ENCODE data around the gene ATP5MC2.
A peak's percentile ranks its signal among the peaks of the same experiment; 100 is the strongest.

The ATP5MC2 gene

DNA sequence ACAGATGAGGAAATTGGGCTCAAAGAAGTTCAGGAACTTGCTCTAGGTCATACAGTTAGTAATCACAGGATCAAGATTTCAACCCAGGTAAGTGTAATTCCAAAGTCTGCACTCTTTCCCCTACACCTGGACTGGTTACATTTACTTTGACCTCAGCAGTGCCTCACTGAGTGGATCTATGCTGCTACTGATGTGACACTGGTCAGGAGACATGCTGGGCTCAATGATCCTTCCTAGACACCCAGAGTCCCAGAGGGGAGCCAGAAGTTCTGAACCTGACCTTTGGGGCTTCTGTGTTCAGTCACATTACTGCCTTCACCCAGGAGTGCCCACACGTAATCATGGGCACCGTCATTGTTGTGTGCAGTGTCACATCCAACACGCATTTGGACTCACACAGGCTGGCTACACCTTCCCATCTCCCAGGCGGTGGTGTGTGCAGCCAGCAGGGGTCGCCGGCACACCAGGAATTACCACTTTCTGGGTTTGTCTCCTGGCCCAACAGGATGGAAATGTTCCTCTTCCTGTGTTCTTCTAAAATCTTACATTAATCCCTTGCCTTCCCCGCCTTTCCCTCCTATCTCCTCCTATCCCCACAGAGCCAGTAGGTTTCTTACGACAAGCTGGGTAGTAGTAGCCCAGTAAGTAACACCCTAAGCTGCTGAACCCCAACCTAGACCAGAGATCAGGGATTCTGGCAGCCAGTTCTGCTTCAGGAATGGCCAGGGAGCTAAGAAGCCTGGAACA, 25.8 kb upstream of the ATP5MC2 start:
- no peak overlapping the region for H3K4me3 ChIP-seq (ENCODE audit: control insufficient read depth, low read depth, low read length)
- peak; percentile 72 for DNase-seq (ENCODE audit: low read depth)
- TF ChIP-seq, protein P1, sequence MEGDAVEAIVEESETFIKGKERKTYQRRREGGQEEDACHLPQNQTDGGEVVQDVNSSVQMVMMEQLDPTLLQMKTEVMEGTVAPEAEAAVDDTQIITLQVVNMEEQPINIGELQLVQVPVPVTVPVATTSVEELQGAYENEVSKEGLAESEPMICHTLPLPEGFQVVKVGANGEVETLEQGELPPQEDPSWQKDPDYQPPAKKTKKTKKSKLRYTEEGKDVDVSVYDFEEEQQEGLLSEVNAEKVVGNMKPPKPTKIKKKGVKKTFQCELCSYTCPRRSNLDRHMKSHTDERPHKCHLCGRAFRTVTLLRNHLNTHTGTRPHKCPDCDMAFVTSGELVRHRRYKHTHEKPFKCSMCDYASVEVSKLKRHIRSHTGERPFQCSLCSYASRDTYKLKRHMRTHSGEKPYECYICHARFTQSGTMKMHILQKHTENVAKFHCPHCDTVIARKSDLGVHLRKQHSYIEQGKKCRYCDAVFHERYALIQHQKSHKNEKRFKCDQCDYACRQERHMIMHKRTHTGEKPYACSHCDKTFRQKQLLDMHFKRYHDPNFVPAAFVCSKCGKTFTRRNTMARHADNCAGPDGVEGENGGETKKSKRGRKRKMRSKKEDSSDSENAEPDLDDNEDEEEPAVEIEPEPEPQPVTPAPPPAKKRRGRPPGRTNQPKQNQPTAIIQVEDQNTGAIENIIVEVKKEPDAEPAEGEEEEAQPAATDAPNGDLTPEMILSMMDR (conservative IDR thresholded peaks at IDR 0.05; ENCODE audit: control insufficient read depth, insufficient read depth, low read depth, low read length): peak; percentile 97

DNA sequence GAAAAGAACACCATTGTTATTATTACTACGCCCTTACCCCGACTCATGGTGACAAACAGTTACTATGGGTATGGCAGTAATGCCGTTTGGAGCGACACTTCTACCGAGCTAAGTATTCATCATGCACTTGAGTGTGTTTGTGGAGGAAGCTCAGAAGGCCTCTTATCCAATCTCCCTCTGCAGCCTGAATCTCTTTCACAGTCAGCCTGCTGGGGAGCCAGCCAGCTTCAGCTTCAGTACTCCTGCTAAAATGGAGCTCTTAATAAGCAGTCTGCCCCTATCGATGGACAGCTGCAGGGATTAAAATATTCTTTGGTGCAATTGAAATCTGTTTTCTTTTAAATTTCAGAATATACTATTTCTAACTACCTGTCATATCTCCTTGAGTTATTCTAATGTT, 24.7 kb upstream of the ATP5MC2 start:
- no peak overlapping the region for H3K4me3 ChIP-seq (ENCODE audit: control insufficient read depth, low read depth, low read length)
- TF ChIP-seq, protein P1 (conservative IDR thresholded peaks at IDR 0.05; ENCODE audit: control insufficient read depth, insufficient read depth, low read depth, low read length): no peak
- no peak for DNase-seq (ENCODE audit: low read depth)

DNA sequence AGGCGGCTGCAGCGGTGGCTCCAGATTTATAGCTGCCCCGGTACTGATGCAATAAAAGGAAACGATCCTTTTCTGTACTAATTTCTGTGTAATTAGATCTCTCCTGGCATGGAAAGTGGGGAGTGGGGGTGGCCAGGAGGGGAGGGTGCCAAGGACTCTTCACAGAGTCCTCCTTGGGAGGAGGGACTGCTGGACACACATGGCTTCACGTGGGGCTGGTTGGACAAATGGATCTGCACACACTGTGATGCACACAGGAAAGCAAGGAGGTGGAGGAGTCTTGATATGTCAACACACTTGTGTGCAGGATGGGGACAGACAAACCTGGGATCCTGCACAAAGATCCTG, 23.8 kb upstream of the ATP5MC2 start:
- no peak for DNase-seq (ENCODE audit: low read depth)
- TF ChIP-seq, protein P1 (conservative IDR thresholded peaks at IDR 0.05; ENCODE audit: control insufficient read depth, insufficient read depth, low read depth, low read length): no peak
- H3K4me3 ChIP-seq (ENCODE audit: control insufficient read depth, low read depth, low read length): no peak overlapping the region

DNA sequence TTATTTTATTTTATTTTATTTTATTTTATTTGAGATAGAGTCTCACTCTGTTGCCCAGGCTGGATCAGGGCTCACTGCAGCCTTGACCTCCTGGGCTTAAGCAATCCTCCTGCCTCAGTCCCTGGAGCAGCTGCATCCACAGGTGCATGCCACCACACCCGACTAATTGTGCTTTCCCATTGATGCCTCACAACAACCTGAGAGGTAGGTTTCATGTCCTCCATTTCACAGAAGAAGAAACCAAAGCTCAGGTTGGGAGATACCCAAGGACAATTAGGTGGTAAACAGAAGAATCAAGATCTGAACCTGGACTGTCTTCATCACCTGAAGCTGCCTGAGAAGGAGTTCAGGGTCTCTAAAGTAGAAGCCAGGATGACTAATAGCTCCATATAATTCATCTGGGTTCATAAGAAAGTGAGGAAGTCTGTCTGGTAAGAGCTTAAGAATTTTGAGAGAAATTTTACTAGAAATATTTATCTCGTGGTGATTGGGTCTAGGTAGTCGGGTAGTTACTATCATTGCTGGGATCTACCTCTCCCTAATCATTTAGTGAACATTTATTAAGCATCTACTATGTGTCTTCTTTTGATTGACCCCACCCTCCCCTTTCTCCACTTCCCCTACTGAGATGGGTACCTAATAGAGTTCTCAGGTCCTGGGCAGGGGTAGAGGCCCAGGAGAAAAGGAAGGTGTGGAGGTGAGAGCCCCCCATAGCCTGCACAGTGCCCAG, 23.2 kb upstream of the ATP5MC2 start:
- TF ChIP-seq, protein P1 (conservative IDR thresholded peaks at IDR 0.05; ENCODE audit: control insufficient read depth, insufficient read depth, low read depth, low read length): no peak
- no peak for DNase-seq (ENCODE audit: low read depth)
- no peak overlapping the region for H3K4me3 ChIP-seq (ENCODE audit: control insufficient read depth, low read depth, low read length)

DNA sequence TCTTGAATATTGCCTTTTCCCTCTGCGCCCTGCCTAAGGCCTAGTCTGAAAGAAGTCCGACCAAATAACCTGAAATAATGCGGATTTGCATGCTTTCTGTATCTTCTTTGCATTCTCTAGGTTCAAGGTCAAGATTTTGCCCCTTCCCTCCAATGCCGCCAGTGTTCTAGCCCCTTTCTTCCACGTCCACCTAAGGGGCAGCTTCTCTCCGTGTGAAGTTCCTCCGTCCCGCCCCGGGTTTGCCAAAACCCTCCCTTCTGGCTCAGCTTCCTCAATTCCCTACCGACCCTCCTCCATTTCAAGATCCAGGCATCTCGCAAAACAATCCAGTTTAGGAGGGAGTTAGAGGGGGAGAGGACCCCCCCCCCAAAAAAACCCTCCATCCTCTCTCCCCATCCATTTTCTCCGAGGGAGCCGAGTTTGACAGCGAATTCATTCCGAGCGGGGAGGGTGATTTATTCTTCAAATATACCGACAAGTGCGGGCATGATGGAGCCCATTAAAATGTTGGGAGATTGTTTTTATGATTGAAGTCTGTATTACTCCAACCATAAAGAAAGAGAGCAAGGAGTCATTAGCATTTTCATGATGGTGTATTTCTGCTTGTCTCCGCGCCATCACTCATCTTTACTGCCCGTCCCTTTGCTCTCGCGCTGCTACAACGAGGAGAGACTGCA, 20.9 kb upstream of the ATP5MC2 start:
- H3K4me3 ChIP-seq (ENCODE audit: control insufficient read depth, low read depth, low read length): no peak overlapping the region
- no peak for DNase-seq (ENCODE audit: low read depth)

DNA sequence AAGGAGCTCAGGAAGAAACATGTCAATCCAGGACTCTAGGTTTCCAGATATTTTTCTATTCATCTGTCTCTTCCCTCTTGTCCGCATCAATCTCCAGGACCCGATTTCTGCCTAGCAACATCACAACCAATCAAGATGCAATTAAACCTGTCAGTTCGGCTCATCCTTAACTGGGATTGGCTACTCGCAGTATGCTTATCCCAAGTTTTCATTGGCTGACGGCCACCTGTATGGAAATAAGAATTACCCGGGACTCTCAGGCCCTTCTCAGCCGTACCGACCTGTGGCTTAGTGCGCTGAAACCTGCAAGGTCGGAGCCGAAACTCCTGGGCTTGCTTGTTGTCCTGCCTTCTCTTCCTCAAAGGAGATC, 20.4 kb upstream of the ATP5MC2 start:
- TF ChIP-seq, protein P1 (conservative IDR thresholded peaks at IDR 0.05; ENCODE audit: control insufficient read depth, insufficient read depth, low read depth, low read length): no peak
- H3K4me3 ChIP-seq (ENCODE audit: control insufficient read depth, low read depth, low read length): no peak overlapping the region
- peak; percentile 83 for DNase-seq (ENCODE audit: low read depth)

More for the DNA sequence above, 20.9 kb upstream of the ATP5MC2 start:
- TF ChIP-seq, protein P1 (conservative IDR thresholded peaks at IDR 0.05; ENCODE audit: control insufficient read depth, insufficient read depth, low read depth, low read length): no peak

All from fibroblast of mammary gland (primary cell).